ENCODE data around the gene SLC39A11. TPM values are rescaled to one million over a fixed set of nuclear protein-coding genes. Genes with fewer than 3 reads are reported as not detected.

The SLC39A11 gene
- total RNA-seq, 1 experiment from 2014 or later, result 46.4 TPM

DNA sequence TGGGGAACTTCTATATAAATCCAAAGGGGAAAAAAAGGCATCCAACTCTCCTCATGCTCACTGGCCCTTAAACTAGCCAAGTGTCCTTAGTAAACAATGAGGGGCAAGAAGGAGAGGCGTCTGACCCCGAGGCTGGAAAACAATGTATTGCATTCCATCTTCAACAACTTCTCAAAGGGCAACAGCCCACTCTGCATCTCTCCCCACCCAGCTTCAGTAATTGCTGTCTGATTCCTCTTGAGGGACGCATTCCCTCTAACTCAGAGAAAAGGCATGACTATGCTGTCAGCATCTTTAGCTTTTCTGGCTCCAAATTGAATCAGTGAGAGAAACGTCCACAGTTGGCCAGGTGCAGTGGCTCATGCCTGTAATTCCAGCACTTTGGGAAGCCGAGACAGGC, 145.8 kb downstream of the SLC39A11 start:
- Histone ChIP-seq H3K27me3 (ENCODE audit: insufficient read depth, low read length) (no peaks in the 10 kb centered on the region), H3K27ac (ENCODE audit: low read depth, low read length) (no peak overlapping the region), H4K20me1 (ENCODE audit: insufficient read depth) (no peaks in the 10 kb centered on the region), H3K9me3 (ENCODE audit: control insufficient read depth in 1 of 2, insufficient read depth in 1 of 2, low read depth in 1 of 2, low read length in 2 of 2) (no peaks in the 10 kb centered on the region), H3K4me2 (ENCODE audit: low read length) (no peak overlapping the region), H3K9ac (ENCODE audit: low read length) (no peak overlapping the region), H3K9me2 (ENCODE audit: insufficient read depth) (no peaks in the 10 kb centered on the region), H3K4me1 (ENCODE audit: control insufficient read depth in 1 of 2, insufficient read depth in 2 of 2, low read length in 2 of 2) (no peaks in the 10 kb centered on the region), H3K4me3 (replicated peaks in 1 of 2; ENCODE audit: low read depth in 1 of 2, low read length in 2 of 2) (no peak overlapping the region), H3K79me2 (ENCODE audit: insufficient read depth, low read length) (no peaks in the 10 kb centered on the region), H2AFZ (ENCODE audit: low read depth, low read length, poor library complexity, severe bottlenecking) (no peak overlapping the region), H3K36me3 (ENCODE audit: control insufficient read depth in 1 of 2, insufficient read depth in 2 of 2, low read length in 2 of 2) (no peaks in the 10 kb centered on the region)
- intact Hi-C loops (cut with micrococcal nuclease), result no loop called here
- CTCF ChIA-PET, result no interaction called here
- RAD21 ChIA-PET (ENCODE audit: low non-redundant PET in 1 of 2, low total read pairs in 2 of 2, uncharacterized antibody in 2 of 2, unreplicated experiment in 2 of 2), result no interaction called here
- TF ChIP-seq RAD21 (IDR thresholded peaks at IDR 0.05; ENCODE audit: low read depth), result no peak
- TF ChIP-seq, protein P1, sequence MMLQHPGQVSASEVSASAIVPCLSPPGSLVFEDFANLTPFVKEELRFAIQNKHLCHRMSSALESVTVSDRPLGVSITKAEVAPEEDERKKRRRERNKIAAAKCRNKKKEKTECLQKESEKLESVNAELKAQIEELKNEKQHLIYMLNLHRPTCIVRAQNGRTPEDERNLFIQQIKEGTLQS (IDR thresholded peaks at IDR 0.05), result no peak
- TF ChIP-seq EGR1 (IDR thresholded peaks at IDR 0.05; ENCODE audit: low read depth), result no peak
- TF ChIP-seq, protein P2, sequence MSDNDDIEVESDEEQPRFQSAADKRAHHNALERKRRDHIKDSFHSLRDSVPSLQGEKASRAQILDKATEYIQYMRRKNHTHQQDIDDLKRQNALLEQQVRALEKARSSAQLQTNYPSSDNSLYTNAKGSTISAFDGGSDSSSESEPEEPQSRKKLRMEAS (IDR thresholded peaks at IDR 0.05), result no peak
- TF ChIP-seq, protein P3, sequence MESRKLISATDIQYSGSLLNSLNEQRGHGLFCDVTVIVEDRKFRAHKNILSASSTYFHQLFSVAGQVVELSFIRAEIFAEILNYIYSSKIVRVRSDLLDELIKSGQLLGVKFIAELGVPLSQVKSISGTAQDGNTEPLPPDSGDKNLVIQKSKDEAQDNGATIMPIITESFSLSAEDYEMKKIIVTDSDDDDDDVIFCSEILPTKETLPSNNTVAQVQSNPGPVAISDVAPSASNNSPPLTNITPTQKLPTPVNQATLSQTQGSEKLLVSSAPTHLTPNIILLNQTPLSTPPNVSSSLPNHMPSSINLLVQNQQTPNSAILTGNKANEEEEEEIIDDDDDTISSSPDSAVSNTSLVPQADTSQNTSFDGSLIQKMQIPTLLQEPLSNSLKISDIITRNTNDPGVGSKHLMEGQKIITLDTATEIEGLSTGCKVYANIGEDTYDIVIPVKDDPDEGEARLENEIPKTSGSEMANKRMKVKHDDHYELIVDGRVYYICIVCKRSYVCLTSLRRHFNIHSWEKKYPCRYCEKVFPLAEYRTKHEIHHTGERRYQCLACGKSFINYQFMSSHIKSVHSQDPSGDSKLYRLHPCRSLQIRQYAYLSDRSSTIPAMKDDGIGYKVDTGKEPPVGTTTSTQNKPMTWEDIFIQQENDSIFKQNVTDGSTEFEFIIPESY (IDR thresholded peaks at IDR 0.05; ENCODE audit: extremely low read depth, insufficient replicate concordance, low read length), result no peak
- no peak for TF ChIP-seq EZH2 (IDR thresholded peaks at IDR 0.05)
- TF ChIP-seq CEBPB (IDR thresholded peaks at IDR 0.05; ENCODE audit: low read depth), result no peak
- no peak for TF ChIP-seq ELF1 (IDR thresholded peaks at IDR 0.05; ENCODE audit: borderline replicate concordance, low read depth)
- TF ChIP-seq SP1 (IDR thresholded peaks at IDR 0.05; ENCODE audit: low read depth), result no peak
- no peak for TF ChIP-seq JUND (IDR thresholded peaks at IDR 0.05)
- no TSS peak for BruUV-seq (replicated peaks)
- ATAC-seq, result no peak
- POLR2A ChIA-PET, result no interaction called here
- no peak for DNase-seq (ENCODE audit: low read depth, low spot score)
